DMS53 treated with DMSO at 0.1 percent for 48 hours (cell line): ENCODE results near the gene MUC6.

ENCODE experiments used
- DNase-seq: peaks from one replicate; lab custom pipeline; 2025; ENCODE audit not compliant: unreplicated experiment; lab: John Stamatoyannopoulos, UW

MUC6 gene

DNA sequence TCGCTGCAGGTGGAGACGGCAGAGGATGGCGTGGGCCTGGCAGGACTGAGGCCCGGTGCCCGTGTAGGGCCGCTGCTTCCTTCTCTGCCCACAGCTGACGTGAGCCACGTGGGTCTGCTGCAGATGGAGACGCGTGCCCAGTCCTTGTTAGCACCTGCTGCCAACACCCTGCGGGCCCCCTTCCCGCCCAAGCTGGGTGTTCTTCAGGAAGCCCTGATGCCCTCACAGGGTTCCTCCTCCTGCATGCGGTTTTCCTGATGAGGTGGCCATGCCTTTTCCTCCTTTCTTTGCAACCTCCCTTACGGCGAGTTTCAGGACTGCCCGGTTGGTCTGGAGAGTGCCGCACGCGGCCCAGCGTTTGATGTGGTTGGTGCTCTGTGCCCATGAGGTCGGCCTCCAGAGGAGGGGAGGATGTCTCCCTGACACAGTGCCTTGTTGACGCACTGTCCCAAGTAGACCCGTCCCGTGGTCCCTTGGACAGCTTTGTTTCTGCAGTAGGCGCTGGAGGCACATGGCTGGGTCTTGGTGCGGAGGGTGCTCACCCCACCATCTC, 66.1 kb downstream of the MUC6 start:
- DNase-seq: no peak

DNA sequence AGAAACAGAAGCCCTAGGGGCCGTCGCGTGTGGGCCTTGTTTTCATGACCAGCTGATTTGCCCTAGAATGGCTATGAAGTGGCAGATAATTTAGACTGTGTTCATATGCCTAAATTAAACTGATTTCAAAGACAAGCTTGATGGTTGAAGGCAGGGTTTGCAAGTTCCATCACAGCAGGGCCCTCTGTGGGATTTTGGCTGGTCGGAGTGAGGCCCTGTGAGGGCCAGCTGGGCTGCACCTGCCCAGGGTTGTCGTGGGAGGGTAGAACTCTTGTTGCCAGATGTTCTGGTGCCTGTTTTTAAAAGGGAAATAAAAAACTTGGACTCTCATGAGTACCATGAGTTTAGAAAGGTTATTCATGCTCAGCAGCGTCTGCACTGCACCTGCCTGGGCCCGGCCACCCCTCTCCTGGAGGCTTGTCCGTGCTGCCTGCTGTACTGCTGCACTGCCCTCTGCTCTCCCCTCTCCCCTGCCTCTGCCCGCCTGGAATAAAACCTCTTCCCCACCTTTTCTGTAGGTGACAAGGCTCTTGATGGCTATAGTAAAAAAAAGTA, 66.8 kb downstream of the MUC6 start:
- DNase-seq: no peak

DNA sequence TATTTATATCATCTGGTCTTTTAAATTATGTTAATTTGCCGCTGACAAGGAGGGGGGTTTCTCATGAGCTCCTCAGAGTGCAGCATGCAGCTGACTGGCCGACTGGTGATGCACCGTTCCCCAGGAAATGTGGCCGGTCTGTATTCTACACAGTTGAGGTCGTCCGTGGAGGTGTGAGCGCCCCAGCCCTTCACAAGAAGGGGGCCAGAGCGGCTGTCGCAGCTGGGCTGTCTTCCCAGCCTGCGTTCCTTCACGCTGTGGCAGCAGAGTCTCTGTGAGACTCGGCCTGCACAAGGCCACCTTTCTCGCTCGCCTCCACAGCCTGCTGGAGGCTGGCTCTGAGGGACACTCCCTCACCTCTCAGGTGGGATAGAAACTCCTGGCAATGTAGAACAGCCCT, 67.7 kb downstream of the MUC6 start:
- DNase-seq: no peak

DNA sequence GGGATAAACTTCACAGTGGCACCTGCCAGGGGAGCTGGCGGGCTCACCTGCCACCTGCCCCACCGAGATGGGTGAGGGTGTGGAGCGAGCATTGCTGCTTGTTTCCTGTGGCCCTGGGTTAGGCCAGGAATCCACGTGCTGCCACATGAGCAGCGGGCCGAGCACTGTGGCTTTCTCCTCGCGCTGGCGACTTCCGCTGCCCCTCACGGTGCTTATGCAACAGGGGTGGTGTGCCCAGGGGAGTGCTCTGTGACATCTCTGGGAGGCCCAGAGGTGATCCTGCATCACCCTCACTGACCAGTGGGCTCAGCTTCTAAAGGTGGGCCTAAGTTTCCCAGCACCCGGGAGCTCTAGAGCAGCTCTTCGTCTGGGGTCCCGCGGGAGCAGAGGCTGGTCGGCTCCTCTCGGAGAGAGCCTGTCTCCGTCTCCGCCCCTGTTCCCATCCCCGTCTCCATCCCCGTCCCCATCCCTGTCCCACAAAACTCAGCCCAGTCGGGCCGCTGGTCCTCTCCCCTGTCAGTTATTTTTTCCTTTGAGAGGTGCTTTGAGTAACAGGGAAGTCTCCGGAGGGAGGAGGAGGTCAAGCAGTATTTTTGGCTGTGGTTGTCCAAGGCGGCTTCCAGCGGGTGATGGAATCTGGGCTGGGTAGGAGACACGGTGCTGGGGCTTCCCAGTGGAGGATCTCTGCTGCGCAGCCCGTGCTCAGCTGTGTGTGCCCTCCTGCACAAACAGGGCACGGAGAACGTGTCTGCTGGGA, 68.3 kb downstream of the MUC6 start:
- no peak for DNase-seq

DNA sequence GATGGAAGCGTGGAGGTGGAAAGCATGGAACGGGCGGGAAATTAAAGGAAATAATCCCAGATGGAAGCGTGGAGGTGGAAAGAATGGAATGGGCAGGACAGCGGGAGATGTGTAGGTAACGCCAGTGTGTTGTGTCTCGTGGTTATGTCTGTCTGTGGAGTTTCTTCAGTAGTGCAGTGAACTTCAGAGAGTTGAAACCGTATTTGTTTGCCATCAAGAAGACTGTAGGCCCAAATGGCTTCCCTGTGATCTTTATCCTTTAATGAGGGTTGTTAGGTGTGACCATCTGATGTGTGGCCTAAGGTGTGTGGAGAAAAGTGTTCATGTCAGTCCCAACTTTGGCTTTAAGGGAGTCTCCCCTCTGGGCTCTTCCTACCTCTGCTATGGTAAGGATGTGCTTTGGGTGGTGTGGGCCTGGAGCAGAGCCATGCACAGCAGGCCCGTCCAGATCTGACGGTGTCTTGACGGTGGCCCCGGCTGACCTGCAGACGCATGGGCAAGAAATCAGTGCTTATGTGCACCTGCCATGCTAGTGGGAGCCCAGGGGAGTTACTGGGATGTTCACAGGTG, 71.2 kb downstream of the MUC6 start:
- no peak for DNase-seq

DNA sequence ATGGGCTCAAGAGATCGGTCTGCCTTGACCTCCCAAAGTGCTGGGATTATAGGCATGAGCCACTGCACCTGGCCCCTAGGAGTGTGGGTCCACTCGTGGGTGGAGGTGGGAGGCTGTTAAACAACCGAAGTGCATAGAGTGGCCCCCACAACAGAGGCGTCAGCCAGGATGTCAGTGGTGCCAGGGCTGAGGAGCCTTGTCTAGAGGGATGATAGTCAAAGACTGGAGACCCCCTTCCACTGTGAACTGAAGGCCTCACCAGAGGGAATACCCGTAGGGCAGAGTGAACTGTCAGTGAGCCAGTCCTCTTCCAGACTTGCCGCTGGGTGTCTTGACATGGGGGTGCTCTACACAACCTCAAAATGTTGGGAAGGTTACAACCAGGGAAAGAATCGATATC, 72.7 kb downstream of the MUC6 start:
- no peak for DNase-seq
